ENCODE results near the gene MYL10. TPM values are rescaled to one million over a fixed set of nuclear protein-coding genes. Genes with fewer than 3 reads are reported as not detected.

MYL10 gene
- total RNA-seq, 1 experiment from 2014 or later = 0.30 TPM

GRCh38 chr7:101632641-101633040, 3.5 kb upstream of the MYL10 start:
- Histone ChIP-seq H3K27me3 (replicated peaks; ENCODE audit: insufficient read depth, low read depth, low read length, poor library complexity) (no peaks in the 10 kb centered on the region), H3K27ac (ENCODE audit: low read depth, low read length, poor library complexity, severe bottlenecking) (no peak overlapping the region), H3K36me3 (ENCODE audit: insufficient read depth, low read length, poor library complexity, severe bottlenecking) (no peaks in the 10 kb centered on the region), H3K9me3 (ENCODE audit: low read depth, low read length, poor library complexity, severe bottlenecking) (no peaks in the 10 kb centered on the region), H3K4me1 (ENCODE audit: insufficient read depth, low read length, poor library complexity, severe bottlenecking) (peaks cover 19% of the 10 kb centered on the region), H3K4me3 (ENCODE audit: low read depth, low read length, poor library complexity, severe bottlenecking) (no peak overlapping the region)
- BruUV-seq (replicated peaks) = no TSS peak
- POLR2A ChIA-PET (ENCODE audit: low non-redundant PET) = no interaction called here
- TF ChIP-seq CTCF (conservative IDR thresholded peaks at IDR 0.05; ENCODE audit: low read depth, low read length) (no peak), EZH2 (IDR thresholded peaks at IDR 0.05; ENCODE audit: borderline replicate concordance, low read depth, low read length, poor library complexity, severe bottlenecking) (no peak)
- intact Hi-C loops (cut with micrococcal nuclease; ENCODE audit: unreplicated experiment) = no loop called here
- no peak for DNase-seq (ENCODE audit: low spot score)
- CTCF ChIA-PET = no interaction called here

GRCh38 chr7:101631224-101631714, 2.2 kb upstream of the MYL10 start:
- intact Hi-C loops (cut with micrococcal nuclease; ENCODE audit: unreplicated experiment) = no loop called here
- no peak for DNase-seq (ENCODE audit: low spot score)
- CTCF ChIA-PET = no interaction called here

GRCh38 chr7:101630591-101630990, 1.5 kb upstream of the MYL10 start:
- H3K27ac ChIP-seq (ENCODE audit: low read depth, low read length, poor library complexity, severe bottlenecking) = no peak overlapping the region
- H3K27me3 ChIP-seq (replicated peaks; ENCODE audit: insufficient read depth, low read depth, low read length, poor library complexity) = no peaks in the 10 kb centered on the region
- POLR2A ChIA-PET (ENCODE audit: low non-redundant PET) = no interaction called here
- H3K9me3 ChIP-seq (ENCODE audit: low read depth, low read length, poor library complexity, severe bottlenecking) = no peaks in the 10 kb centered on the region
- H3K4me3 ChIP-seq (ENCODE audit: low read depth, low read length, poor library complexity, severe bottlenecking) = no peak overlapping the region
- no peaks in the 10 kb centered on the region for H3K36me3 ChIP-seq (ENCODE audit: insufficient read depth, low read length, poor library complexity, severe bottlenecking)
- no TSS peak for BruUV-seq (replicated peaks)
- intact Hi-C loops (cut with micrococcal nuclease; ENCODE audit: unreplicated experiment) = no loop called here
- TF ChIP-seq CTCF (conservative IDR thresholded peaks at IDR 0.05; ENCODE audit: low read depth, low read length) (no peak), EZH2 (IDR thresholded peaks at IDR 0.05; ENCODE audit: borderline replicate concordance, low read depth, low read length, poor library complexity, severe bottlenecking) (no peak)
- CTCF ChIA-PET = no interaction called here
- no peak for DNase-seq (ENCODE audit: low spot score)
- peaks cover 15% of the 10 kb centered on the region for H3K4me1 ChIP-seq (ENCODE audit: insufficient read depth, low read length, poor library complexity, severe bottlenecking)

More at GRCh38 chr7:101631224-101631714, 2.2 kb upstream of the MYL10 start:
- Histone ChIP-seq H3K9me3 (ENCODE audit: low read depth, low read length, poor library complexity, severe bottlenecking) (no peaks in the 10 kb centered on the region), H3K4me3 (ENCODE audit: low read depth, low read length, poor library complexity, severe bottlenecking) (no peak overlapping the region), H3K4me1 (ENCODE audit: insufficient read depth, low read length, poor library complexity, severe bottlenecking) (peaks cover 11% of the 10 kb centered on the region), H3K27me3 (replicated peaks; ENCODE audit: insufficient read depth, low read depth, low read length, poor library complexity) (no peaks in the 10 kb centered on the region), H3K36me3 (ENCODE audit: insufficient read depth, low read length, poor library complexity, severe bottlenecking) (no peaks in the 10 kb centered on the region), H3K27ac (ENCODE audit: low read depth, low read length, poor library complexity, severe bottlenecking) (no peak overlapping the region)
- POLR2A ChIA-PET (ENCODE audit: low non-redundant PET) = no interaction called here
- TF ChIP-seq CTCF (conservative IDR thresholded peaks at IDR 0.05; ENCODE audit: low read depth, low read length) (no peak), EZH2 (IDR thresholded peaks at IDR 0.05; ENCODE audit: borderline replicate concordance, low read depth, low read length, poor library complexity, severe bottlenecking) (no peak)
- BruUV-seq (replicated peaks) = no TSS peak

All from A673 (cell line).